ENCODE data around the gene RFPL4A.
"Not testable (repeated sequence)": the region's sequence is repeated elsewhere in the genome, so short reads cannot be mapped to it uniquely, and the experiment has no call there.

RFPL4A gene

DNA sequence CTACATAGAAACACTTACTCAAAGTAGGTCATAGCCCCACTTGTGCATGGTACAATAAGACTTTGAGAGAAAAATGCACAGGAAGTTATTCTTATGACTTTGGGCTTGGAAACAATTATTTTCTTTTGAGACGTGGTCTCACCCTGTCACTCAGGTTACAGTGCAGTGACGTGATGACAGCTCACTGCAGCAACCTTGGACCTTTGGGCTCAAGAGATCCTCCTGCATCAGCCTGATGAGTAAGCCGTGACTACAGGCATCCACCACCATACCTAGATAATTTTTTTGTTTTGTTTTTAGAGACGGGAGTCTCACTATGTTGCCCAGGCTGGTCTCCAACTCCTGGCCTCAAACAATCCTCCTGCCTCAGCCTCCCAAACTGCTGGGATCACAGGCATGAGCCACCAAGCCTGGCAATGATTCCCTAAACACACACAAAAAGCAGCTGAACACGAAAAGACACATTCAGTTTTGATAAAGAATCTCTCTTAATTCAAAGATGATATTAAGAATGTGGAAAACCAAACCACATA is 38.6 kb upstream of the RFPL4A start:
- Histone ChIP-seq H3K36me3 (no peaks in the 10 kb centered on the region), H3K9me3 (no peaks in the 10 kb centered on the region), H3K4me1 (ENCODE audit: control insufficient read depth in 1 of 2, insufficient read depth in 1 of 2, low read depth in 1 of 2, low read length in 1 of 2) (no peaks in the 10 kb centered on the region), H3K4me3 (ENCODE audit: low read depth in 1 of 2, low read length in 1 of 2) (no peak overlapping the region), H3K27me3 (peaks cover 19% of the 10 kb centered on the region), H3K27ac (no peak overlapping the region)
- TF ChIP-seq, protein P1, sequence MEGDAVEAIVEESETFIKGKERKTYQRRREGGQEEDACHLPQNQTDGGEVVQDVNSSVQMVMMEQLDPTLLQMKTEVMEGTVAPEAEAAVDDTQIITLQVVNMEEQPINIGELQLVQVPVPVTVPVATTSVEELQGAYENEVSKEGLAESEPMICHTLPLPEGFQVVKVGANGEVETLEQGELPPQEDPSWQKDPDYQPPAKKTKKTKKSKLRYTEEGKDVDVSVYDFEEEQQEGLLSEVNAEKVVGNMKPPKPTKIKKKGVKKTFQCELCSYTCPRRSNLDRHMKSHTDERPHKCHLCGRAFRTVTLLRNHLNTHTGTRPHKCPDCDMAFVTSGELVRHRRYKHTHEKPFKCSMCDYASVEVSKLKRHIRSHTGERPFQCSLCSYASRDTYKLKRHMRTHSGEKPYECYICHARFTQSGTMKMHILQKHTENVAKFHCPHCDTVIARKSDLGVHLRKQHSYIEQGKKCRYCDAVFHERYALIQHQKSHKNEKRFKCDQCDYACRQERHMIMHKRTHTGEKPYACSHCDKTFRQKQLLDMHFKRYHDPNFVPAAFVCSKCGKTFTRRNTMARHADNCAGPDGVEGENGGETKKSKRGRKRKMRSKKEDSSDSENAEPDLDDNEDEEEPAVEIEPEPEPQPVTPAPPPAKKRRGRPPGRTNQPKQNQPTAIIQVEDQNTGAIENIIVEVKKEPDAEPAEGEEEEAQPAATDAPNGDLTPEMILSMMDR (IDR thresholded peaks at IDR 0.05) = no peak

DNA sequence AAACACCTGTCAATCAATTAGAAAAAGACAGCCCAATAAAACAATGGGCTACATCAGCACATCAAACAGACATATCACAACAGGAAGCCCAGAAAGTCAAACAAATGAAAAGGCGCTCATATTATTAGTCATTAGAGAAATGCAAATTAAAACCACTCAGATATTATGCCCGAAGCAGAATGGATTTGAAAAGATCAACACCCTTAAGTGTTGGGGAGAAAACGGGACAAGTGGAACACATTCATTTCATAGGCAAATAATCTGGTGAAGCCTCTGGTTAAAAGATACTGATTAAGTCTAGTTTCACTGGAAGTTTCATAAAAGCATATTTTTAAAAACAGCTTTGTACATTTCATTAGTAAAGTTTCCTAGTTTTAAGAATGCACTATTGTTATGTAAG is 38.1 kb upstream of the RFPL4A start:
- no peaks in the 10 kb centered on the region for H3K9me3 ChIP-seq
- H3K4me3 ChIP-seq (ENCODE audit: low read depth in 1 of 2, low read length in 1 of 2) = no peak overlapping the region
- H3K36me3 ChIP-seq = no peaks in the 10 kb centered on the region
- peaks cover 19% of the 10 kb centered on the region for H3K27me3 ChIP-seq
- H3K4me1 ChIP-seq (ENCODE audit: control insufficient read depth in 1 of 2, insufficient read depth in 1 of 2, low read depth in 1 of 2, low read length in 1 of 2) = no peaks in the 10 kb centered on the region
- no peak overlapping the region for H3K27ac ChIP-seq
- TF ChIP-seq, protein P1 (IDR thresholded peaks at IDR 0.05) = no peak

DNA sequence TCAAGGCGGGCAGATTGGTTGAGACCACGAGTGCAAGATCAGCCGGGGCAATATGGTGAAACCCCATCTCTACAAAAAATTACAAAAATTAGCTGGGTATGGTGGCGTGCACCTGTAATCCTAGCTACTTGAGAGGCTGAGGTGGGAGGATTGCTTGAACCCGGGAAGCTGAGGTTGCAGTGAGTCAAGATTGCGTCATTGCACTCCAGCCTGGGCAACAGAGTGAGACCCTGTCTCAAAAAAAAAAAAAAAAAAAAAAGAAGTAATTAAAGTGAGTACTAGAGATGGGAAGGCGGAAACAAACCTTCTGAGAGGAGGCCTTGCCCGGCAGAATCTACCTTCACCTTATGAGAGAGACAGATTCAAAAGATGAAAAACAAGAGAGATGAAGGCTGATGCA is 35.4 kb upstream of the RFPL4A start:
- no peak overlapping the region for H3K4me3 ChIP-seq (ENCODE audit: low read depth in 1 of 2, low read length in 1 of 2)
- no peaks in the 10 kb centered on the region for H3K36me3 ChIP-seq
- no peak overlapping the region for H3K27ac ChIP-seq
- H3K27me3 ChIP-seq = peaks cover 3% of the 10 kb centered on the region
- TF ChIP-seq, protein P1 (IDR thresholded peaks at IDR 0.05) = no peak
- H3K9me3 ChIP-seq = no peaks in the 10 kb centered on the region
- H3K4me1 ChIP-seq (ENCODE audit: control insufficient read depth in 1 of 2, insufficient read depth in 1 of 2, low read depth in 1 of 2, low read length in 1 of 2) = no peaks in the 10 kb centered on the region

DNA sequence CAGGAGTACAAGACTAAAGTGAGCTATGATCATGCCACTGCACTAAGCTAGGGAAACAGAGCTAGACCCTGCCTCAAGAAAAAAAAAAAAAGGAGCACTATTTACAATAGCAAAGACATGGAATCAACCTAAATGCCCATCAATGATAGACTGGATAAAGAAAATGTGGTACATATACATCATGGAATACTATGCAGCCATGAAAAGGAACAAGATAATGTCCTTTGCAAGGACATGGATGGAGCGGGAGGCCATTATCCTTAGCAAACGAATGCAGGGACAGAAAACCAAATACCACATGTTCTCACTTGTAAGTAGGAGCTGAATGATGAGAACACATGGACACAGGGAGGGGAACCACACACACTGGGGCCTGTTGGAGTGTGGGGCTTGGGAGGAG is 28.5 kb upstream of the RFPL4A start:
- H3K9me3 ChIP-seq; H3K27me3 ChIP-seq; H3K4me3 ChIP-seq (ENCODE audit: low read depth in 1 of 2, low read length in 1 of 2); H3K4me1 ChIP-seq (ENCODE audit: control insufficient read depth in 1 of 2, insufficient read depth in 1 of 2, low read depth in 1 of 2, low read length in 1 of 2); H3K36me3 ChIP-seq; H3K27ac ChIP-seq: not testable (repeated sequence)

DNA sequence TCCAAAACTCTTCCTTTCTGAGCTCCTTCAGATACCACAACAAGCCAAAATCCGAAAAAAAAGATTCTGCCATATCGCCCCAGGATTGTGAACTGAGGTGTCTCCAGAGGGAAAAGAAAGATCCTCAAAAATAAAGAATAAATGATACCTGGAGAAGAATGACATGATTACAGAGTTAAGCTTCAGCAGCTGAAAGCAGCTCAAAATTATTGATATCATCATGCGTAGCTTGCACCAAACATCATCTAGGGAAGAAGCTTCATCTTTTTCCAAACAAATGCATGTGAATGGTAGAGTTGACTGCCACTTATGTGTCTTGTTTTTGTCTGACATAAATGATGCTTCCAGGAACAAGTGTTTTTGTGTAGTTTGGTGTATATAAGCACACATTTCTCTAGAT is 20.6 kb upstream of the RFPL4A start, which contains the start of gene NLRP9:
Gene NLRP9 (minus strand): TSS at position 101 of the 400 bp plus-strand sequence. CDS start 28 bp downstream, at position 73.
- no peaks in the 10 kb centered on the region for H3K36me3 ChIP-seq
- TF ChIP-seq, protein P1 (IDR thresholded peaks at IDR 0.05) = no peak
- H3K27me3 ChIP-seq = no peaks in the 10 kb centered on the region
- H3K4me1 ChIP-seq (ENCODE audit: control insufficient read depth in 1 of 2, insufficient read depth in 1 of 2, low read depth in 1 of 2, low read length in 1 of 2) = no peaks in the 10 kb centered on the region
- H3K9me3 ChIP-seq = no peaks in the 10 kb centered on the region
- H3K27ac ChIP-seq = no peak within 1 kb of the TSS
- no peak within 1 kb of the TSS for H3K4me3 ChIP-seq (ENCODE audit: low read depth in 1 of 2, low read length in 1 of 2)

GRCh38 chr19:55750715-55751114 is 8.2 kb upstream of the RFPL4A start:
- Histone ChIP-seq H3K4me1 (ENCODE audit: control insufficient read depth in 1 of 2, insufficient read depth in 1 of 2, low read depth in 1 of 2, low read length in 1 of 2) (no peaks in the 10 kb centered on the region), H3K27ac (no peak overlapping the region), H3K36me3 (no peaks in the 10 kb centered on the region), H3K27me3 (no peaks in the 10 kb centered on the region), H3K9me3 (no peaks in the 10 kb centered on the region), H3K4me3 (ENCODE audit: low read depth in 1 of 2, low read length in 1 of 2) (no peak overlapping the region)
- TF ChIP-seq, protein P1 (IDR thresholded peaks at IDR 0.05) = no peak
